ENCODE data around the gene JPH3. TPM values are rescaled to one million over a fixed set of nuclear protein-coding genes. Genes with fewer than 3 reads are reported as not detected.

The JPH3 gene
- total RNA-seq, 1 donor from 2014 or later, result not detected

DNA sequence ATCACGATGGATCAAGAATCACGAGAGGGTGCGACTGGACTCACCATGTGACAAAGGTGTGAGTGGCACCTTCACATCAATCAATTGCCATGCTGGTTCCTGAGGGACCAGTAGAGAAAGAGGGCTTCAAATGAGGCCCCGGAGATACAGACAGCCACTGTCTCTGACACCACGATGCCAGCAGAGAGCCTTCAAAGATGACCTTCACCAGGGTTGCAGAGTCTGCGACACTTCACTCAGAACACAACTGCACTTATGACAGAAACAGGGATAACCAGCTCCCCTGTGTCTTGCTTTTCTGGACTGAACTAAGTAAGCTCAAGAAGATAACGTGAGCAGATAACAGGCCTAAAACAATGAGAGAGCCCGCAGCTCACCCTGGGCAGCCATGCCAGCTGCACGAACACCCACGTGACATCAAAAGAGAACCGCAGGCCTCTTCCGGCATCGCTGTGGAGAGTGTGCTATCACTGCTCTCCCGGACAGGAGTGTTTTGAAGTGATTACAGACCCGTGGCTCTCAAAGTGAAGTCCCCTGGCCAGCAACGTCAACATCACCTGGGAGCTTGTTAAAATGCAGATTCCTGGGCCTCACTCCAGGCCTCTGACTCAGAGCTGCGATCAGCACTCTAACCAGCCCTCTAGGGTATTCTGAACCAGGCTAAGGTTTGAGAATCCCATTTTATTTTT, 127.1 kb downstream of the JPH3 start:
- ATAC-seq, result no peak
- no peak for DNase-seq (ENCODE audit: low spot score)

DNA sequence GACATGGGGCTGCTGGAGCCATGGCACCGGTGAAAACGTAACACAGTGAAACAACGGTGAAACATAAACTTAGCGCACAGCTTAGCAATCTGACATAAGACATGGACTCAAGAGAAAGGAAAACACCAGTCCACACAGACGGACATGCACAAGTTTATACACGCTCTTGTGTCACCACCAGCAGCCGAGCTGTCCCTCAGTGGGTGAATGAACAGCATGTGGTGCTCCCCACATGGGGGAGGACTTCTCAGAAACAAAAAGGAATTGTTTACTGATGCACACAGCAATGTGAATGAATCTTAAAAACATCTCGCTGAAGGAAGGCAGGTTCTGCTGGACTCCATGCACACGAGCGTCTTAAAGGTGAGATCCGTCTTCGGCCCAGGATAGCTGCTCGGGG, 129.3 kb downstream of the JPH3 start:
- DNase-seq (ENCODE audit: low spot score), result no peak
- no peak for ATAC-seq

DNA sequence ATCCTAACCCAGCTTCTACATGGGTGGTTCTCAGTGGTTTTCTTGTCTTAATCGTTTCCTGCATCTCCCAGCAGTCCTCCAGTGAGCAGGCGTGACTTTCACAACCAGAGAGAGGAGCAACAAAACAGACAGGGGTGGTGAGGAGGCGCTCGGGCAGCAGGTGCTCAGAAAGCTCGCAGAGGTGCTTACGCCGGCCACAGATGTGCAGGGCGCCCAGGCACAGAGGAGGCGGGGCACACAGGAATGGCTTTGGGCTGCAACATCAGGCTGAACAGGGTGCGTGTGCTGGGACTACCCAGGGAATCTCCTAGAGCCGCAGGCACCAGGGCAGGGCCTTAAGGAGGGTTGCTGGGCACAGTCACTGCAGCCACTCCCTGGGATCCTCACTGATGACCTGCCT, 130.9 kb downstream of the JPH3 start:
- DNase-seq (ENCODE audit: low spot score) (no peak), ATAC-seq (no peak)

DNA sequence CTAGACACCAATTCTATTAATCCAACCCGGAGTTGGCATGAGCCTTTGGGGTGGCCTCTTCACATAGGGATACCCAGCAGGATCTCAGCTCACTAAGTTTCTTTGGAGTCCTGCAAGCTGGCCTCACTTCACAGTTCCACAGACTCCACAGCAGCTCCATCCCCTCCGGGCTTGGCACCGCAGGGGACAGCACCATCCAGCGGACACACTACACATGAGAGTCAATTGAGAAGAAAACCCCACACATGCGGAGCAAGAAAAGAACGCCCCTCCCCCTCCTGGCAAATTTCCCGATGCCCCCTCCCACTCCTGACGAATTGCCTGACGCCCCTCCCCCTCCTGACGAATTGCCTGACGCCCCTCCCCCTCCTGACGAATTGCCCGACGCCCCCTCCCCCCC, 132.3 kb downstream of the JPH3 start:
- ATAC-seq (no peak), DNase-seq (ENCODE audit: low spot score) (no peak)

DNA sequence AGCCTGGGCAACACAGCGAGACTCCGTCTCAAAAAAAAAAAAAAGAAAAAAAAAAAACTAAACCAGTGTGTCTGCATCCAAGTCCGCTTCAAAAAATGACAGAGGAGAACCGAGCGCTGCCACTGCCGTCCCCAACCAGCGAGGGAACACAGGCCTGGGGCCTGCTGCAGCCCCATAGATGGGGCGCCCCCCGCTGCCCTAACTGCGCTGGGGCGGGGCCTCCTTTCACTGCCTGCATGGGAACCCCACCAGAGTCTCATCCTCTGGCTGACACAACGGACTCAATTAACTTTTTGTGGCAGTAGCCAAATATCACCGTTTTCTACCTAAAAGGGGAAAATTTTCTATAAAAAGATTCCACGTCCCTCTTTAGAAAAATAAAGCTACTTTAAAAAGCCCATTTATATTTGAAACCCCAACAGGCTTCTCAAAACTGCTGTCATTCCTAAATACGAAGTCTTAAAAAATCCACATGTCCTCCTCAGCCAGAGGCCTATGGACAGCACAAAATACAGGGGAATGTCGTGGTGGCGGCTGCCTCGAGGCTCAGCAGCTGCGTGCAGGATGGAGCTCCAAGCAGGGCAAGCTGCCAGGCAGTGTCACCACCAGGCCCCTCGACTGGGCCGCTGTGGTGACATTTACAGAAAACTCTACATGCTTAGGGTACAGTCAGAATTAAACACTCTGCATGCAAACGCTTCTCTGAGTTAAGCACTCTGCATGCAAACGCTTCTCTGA, 133.1 kb downstream of the JPH3 start:
- DNase-seq (ENCODE audit: low spot score), result no peak
- no peak for ATAC-seq

DNA sequence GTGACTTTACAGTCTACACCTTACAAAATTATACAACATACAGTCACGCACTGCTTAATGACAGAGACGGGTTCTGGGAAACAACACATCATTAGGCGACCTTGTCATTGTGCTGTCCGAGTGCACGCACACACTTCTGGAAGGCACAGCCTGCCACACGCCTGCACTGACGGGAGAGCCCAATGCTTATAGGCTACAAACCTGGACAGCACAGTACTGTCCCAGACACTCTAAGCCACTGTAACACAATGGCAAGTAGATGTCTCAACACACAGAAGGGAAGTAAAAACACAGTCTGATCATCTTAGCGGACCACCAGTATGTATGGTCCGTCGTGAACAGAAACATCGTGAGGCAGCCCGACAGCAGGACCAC, 133.7 kb downstream of the JPH3 start:
- DNase-seq (ENCODE audit: low spot score), result no peak
- no peak for ATAC-seq

DNA sequence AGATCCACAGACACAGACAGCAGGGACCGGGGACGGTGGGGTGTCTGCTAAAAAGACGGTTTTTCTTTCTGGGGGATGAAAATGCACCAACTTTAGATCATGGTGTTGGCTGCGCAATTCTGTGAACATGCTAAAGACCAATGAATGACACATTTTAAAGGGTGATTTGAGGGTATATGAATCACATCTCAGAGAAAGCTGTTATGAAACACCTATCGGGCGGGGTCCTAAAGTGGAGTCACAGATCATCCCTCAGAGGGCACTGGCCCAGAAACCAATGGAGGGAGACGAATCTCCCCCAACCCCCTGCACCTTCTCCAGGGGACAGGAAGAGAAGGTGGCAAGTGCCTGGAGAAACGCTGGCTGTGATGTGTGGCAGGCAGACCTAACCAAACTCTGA, 137.5 kb downstream of the JPH3 start:
- DNase-seq (ENCODE audit: low spot score) (no peak), ATAC-seq (no peak)

DNA sequence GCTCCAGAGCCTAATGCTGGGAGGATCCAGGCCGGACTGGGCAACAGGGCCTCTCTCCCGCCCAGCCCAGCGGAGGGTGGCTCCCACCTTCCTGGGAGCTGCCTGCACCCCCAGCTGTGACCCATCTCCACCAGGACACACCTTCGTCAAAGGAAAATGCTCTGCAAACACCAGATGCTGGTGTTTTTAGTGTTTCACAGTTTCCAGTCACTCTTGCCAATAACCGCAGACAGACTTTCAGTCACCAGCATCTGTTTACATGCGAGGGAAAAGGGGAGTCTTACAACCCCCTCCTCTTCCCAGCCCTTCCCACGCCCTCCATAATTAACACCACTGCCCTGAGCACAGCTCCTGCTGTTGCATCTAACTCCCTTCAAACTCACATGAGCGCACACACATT, 138.1 kb downstream of the JPH3 start:
- DNase-seq (ENCODE audit: low spot score) (no peak), ATAC-seq (no peak)

DNA sequence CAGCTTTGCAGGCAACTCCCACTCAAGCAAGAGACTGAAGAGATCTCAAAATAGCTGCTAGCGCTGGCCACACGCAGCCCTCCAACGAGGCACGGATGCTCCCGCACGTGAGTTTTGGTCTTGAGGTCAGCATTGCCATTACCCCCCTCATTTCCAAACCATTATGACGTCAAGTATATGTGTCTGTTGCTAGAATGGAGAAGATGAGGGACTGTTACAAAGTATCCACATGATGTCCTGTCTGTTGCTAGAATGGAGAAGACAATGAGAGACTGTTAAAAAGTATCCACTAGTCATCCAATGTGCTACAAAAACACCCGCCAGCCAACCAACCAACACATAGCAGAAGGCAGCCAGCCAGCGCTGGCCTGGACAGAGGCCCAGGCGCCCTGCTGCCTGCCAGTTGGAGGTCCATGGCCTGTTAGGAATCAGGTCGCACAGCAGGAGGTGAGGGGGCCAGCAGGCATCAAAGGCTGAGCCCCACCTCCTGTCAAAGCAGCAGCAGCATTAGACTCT, 138.7 kb downstream of the JPH3 start:
- peak; percentile 59 for ATAC-seq
- no peak for DNase-seq (ENCODE audit: low spot score)

DNA sequence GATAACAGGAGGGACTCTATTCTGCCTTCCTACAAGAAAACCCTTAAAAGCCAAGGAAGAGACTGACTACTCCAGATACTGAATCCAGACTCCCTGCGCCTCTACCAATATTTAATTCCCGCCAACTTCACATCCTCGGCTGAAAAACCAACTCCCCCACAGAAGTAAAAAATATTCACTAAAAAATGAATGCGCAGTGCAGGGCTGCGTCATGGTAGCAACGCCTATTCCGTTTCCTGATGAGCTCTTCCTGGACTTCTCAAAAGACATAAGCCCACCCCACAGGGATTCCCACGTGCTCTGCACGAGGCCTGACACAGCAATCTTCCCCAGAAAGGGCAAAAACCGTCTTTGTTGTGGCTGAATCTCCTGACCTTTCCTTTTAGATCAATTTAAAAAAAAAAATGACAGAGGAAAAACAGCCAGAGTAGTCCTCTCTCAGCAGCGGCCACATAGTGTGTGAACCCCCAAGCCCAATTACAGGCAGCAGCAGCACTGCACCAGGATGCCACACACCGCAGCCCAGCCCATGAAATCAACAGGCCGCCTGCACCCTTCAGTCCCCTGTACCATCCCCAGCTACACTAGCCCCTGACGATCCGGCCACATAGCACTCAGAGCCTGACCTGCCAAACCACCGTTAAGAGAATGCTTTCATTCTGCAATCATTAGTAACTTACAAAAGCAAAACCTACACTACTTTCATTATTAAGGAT, 139.6 kb downstream of the JPH3 start:
- ATAC-seq, result no peak
- DNase-seq (ENCODE audit: low spot score), result no peak

DNA sequence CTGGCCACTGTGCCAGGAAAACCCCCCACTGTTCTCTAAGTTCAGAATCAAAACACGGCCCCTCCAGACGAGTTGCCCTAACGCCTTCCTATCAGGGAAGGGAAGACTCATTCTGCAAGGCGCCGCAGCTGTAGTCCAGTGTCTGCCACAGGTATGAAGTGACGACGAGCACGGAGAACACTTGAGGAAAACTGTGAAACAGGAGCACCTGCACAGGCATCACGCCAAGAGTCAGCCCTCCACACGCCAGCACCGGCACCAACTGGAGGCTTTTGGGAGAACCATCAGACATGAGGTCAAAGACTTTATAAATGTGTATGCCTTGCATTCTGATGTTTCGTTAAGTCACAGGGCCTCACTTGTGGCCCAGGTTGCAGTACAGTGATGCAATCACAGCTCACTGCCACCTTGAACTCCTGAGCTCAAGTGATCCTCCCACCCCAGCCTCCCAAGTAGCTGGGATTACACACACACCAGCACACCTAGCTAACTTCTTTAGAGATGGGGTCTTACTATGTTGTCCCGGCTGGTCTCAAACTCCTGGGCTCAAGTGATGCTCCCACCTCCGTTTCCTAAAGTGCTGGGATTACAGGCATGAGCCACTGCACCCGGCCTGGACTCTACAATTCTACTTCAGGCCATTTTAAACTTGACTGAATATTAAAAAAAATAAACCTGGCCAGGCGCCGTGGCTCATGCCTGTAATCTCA, 140.6 kb downstream of the JPH3 start:
- no peak for ATAC-seq
- no peak for DNase-seq (ENCODE audit: low spot score)

DNA sequence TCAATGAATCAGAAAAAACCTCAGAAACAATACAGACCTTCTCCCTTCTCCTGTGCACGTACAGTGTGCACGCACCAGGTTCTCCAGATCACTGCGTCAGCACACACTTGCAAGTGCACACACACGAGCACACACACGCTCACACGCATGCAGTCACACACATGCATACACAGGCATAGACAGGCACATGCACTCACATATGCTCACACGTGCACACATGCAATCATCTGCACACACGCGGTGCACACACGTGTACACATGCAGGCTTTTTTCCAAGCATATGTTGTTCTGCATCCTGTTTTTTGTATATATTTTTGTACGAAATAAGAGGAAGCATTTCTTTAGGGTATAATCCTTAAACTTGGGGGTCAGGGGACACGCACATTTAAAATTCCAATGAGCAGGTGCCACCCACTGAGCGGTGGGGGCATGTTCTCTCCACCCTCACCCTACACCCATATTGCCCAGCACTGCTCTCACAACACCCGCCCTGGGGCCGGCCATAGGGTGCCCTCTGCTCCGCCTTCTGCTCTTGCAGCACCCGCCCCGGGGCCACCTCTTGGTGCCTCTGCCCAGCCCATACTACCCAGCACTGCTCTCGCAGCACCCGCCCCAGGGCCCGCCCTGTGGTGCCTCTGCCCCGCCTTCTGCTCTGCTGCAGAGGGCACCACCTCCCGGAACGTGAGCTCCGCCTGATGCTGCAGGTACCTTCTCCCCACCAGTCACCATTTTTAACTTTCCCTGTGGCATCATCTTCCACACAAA, 142.6 kb downstream of the JPH3 start:
- DNase-seq (ENCODE audit: low spot score), result no peak

DNA sequence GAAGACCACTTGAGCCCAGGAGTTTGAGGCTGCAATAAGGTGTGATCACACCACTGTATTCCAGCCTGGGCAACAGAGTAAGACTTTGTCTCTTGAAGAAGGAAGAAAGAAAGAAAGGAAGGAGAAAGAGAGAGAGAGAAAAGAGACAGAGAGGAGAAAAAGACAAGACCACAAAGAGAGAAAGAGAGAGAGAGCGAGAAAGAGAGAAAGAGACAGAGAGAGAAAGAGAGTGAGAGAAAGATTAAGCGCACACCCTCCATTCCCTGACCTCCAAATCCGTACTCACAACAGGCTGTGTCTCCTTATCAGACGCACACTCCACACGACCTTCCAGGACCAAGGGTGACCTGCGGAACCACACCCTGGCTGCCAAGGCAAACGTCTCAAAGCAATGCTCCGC, 143.9 kb downstream of the JPH3 start:
- ATAC-seq (no peak), DNase-seq (ENCODE audit: low spot score) (no peak)

More for the DNA sequence above, 142.6 kb downstream of the JPH3 start:
- peak; percentile 23 for ATAC-seq

Other genes with a start within 250 kb of the JPH3 start
- gene FBXO31, start 218.7 kb upstream of the JPH3 start, total RNA-seq, result 44.6 TPM
- 15.1 TPM for gene MAP1LC3B, start 210.2 kb upstream of the JPH3 start, total RNA-seq
- 19.3 TPM for gene ZCCHC14, start 109.5 kb upstream of the JPH3 start, total RNA-seq
- gene KLHDC4, start 163.5 kb downstream of the JPH3 start, total RNA-seq, result 17.2 TPM

Measured in left lobe of liver (tissue), 2 donors.